HG02981 (cell line): ENCODE data around the gene WDR43.

Experiments used
- ATAC-seq: cut with Tn5 transposase; IDR thresholded peaks from one replicate; pipeline ENCODE4 v1.9.1; 2021; ENCODE audit warnings: mild to moderate bottlenecking, moderate library complexity; ENCODE audit not compliant: unreplicated experiment

Gene WDR43

DNA sequence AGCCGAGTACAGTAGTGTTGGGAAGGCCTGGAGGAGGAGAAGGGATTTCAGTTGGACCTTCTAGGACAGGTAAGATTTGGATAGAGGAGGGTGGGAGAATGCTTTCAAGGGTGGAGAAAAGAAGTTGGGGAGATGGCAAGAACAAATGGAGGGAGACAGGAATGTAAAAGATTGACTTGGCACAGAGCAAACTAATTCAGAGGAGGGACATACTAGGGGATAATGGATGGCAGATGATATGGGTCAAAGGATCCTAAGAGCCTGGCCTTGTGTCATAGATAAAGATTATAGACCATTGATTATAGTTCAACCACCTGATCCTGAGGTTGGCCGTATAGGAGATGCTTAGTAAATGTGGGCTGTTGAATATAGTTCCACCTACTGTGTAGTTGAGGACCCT is 12.4 kb downstream of the WDR43 start:
- no peak for ATAC-seq

DNA sequence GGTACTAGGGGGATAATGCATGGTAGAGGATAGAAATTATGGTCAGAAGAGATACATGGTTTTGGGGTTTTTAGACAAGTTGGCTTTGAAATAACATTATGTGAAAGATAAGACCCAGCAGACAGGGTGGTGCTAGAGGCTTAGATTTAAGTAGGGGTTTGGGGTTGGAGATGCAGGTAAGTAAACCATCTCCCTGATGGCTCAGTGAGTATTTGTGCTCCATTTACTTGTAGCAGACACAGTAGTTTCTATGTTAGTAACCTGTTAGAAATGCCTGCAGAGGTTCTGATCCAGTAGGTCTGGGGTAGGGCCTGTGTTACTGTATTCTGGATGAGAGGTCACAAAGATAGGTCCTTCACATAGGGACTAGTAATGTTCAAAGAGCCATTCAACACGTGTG is 13.7 kb downstream of the WDR43 start:
- no peak for ATAC-seq

DNA sequence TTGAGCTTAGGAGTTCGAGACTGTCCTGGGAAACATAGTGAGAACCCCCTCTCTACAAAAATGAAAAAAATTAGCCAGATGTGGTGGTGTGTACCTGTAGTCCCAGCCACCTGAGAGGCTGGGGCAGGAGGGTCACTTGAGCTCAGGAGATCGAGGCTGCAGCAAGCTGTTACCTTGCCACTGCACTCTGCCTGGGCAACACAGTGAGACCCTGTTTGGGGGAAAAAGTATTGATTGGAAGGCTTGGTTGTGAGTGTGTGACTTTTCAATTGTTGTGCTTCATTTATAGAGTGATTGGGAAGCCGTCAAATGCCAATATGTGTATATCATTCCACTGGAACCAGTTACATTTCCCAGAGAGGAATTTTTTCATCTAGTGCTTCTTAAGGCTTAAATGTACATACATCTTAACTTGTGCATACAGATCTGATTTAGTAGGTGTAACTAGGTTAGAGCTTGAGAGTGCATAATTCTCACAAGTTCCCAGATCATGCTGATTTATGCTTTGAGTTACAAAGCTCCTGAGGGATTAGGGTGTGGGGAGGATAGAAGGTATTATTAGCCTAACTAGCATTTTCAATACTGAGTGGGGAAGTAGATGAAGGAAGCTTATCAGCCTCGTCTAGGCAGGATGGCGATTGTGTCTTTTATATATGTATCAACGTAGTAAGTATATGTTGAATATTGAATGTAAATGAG is 15.3 kb downstream of the WDR43 start:
- no peak for ATAC-seq

DNA sequence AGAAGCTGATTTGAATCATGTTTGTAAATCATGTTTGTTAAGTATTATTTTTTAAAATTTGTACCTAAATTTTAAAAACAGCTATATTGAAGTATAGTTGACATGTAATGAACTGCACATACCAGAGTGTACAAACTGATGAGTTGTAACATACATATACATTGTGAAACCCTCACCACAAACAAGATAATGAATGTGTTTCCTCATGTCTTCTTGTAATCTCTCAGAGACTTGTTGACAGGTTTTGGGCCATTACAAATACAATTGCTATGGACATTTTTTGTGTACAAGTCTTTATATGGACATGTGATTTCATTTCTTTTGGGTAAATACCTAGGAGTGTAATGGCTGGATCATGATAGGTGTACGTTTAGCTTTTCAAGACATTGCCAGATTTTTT is 21.5 kb downstream of the WDR43 start:
- no peak for ATAC-seq

DNA sequence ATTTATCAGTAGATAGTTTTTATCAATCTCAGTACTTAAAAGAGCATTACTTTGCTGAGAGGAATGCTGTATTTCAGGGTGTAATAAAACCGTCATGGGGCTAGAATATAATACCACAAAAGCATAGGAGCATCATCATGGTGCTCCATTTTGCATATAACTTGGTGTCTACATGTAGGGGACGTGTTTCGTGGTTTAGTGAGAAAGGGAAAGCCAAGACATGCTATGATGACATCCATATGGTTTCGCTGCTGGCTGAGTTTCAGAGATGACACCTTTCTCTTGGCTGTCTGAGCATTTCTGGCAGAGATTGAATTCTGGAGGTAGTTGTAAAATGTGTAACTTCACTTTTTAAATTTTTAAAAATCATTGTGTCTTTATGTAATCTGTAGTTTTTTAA is 32.4 kb downstream of the WDR43 start:
- no peak for ATAC-seq

DNA sequence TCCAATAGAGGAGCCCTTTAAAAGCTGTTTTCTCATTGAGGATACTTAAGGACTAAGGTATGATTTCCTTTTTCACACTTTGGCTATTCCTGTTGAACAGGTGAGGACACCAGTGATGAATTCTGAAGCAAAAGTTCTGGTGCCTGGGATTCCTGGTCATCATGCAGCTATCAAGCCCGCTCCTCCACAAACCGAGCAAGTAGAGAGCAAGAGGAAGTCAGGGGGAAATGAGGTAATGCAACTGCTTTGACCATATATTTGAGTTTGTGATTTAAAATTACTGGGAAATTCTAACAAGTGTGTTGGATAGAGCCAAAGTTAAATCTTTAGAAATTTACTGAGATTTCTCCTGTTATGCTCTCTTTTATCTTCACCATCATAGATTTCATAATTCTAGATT is 33.0 kb downstream of the WDR43 start:
- ATAC-seq = no peak

DNA sequence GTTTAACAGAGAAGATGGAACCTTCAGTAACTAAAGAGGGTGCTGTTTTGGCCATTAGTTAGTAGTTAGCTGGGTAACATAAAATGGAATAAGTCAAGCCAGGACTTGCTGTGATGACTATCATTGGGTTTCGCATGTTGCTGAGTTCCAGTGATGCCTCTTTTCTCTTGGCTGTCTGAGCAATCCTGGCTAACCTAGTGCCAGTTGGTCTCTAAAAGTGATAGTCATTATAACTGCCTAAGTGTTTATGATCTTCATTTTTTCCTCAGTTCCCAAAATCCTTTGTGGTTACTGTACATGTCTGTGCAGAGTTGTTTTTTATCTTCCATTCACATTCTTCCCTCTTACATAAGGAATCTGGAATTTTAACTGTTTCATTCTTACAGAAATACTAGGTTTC is 33.4 kb downstream of the WDR43 start:
- ATAC-seq = no peak

DNA sequence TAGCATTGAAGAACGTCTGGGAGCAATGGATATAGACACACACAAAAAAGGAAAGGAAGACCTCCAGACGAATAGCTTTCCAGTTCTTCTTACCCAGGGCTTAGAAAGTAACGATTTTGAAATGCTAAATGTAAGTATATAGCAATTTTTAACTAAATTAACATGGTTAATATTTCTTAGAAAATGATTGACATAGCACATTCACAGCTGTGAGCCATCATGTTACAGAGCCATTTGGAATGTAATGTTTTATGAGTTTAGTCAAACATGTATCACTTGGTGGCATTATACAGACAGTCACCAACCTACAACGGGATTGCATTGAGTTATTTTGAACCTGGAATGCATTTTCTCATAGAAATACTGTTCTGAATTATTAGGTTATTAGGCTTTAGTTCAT is 35.1 kb downstream of the WDR43 start:
- ATAC-seq = no peak

DNA sequence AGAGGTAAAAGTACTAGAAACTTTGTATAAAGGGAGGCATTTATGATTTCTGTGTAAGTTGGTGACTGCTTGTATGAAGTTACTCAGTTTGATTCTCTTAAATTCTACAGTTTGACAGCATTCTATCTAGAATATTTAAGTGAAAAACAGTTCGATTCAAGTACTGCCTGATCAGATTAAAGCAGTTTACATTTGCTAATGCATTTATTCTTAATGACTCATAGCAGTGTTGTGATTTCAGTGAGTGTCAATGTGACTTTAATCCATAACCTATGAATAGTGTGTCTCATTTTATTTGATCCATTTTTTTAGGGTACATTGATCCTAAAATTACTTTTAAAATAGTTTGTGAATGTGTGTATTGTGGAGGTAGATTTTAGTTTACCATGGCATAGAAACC is 35.7 kb downstream of the WDR43 start:
- ATAC-seq = no peak

DNA sequence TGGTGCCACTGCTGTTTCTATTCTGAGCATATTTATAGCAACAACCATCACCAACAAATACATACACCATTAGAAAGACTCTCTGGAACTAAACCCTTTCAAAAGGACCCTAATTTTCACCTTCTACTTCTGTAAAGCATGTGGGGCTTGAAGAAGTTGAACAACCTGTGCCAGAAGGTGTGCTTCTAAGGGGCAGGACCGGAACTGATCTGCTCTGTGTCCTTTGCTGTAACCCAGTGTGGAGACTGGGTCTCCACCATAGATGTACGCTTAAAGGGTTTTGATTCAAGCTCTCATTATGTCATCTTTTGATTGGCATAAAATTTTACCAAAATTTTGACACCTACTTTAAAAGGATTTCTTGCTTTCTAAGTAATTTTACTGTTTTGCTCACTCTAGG is 40.3 kb downstream of the WDR43 start:
- no peak for ATAC-seq

DNA sequence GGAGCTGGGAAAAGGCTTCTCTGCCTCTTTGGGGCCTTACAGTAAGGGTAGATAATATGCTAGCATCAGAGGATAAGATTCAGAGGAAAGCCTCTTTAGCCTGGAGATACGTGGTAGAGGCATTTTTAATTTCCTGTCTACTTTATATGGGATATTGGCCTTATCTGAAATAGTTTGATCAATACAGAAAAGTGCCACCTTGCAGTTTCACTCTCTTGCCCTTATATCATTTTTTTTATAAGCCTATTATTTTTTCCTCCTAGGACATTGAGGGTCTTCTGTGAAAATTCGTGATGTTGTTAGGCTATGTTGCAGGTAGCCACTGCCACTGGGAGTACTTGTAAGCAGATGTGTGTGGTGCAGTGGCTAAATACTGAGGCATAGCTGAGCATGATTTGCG is 46.5 kb downstream of the WDR43 start:
- no peak for ATAC-seq

DNA sequence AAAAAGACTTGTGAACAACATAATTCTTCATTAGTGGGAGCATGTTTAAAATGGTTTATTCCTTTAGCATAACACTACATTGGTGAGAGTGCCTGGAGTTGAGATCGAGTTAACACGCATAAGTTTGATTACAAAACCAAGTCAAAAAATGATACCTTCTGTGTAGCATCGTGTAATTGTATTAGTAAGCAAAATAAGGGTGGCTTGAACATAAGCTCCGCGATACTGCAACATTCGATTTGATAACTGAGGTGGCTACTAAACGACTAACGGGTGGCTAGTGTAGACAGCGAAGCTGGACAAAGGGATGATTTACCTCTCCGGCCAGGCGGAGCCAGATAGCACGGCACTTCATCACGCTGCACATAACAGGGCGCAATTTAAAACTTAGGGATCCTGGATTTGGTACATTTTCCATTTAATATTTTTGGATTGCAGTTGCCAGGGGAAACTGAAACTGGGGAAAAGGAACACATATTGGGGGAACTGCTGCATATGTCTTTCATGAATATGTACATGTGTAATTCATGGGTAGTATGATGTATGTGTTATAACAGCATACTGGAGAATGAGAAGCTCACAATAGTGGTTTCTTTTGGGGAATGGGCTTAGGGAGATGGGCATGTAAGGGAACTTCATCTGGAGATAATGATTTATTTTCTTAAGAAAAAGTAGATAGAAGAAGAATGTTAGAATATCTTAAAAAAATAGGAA is 50.2 kb downstream of the WDR43 start:
- ATAC-seq = no peak

DNA sequence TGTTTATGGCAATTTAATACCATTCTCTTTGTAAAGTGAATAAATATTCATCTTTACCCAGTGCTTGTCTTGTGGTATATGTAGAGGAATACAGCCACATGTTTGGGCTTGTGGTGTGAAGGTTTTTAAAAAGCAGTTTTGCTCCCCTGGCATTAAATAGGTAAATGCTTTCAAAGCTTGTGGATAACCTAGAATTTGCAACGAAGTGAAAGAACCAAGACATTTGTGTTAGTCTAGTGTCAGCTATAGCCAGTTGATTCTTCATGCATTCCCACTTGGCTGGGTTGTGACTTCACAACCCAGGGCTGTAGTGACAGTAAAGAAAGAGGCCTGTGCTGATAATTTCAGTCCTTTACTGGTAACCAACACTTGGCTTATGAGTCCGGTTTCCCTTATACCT is 53.7 kb downstream of the WDR43 start:
- no peak for ATAC-seq

DNA sequence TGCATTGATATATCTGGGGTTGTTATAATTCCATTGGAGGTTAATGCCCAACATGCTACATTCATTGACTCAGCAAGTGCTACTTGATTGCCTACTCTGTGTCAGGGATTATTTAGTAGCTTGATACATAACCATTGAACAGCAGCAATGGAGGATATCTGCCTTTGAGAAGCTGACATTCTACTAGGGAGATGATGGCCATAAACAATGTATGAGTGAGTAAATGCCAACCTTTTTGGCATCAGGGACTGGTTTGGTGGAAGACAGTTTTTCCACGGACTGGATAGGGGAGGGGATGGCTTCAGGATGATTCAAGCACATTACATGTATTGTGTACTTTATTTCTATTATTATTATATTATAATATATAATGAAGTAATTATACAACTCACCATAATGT is 54.7 kb downstream of the WDR43 start:
- no peak for ATAC-seq

DNA sequence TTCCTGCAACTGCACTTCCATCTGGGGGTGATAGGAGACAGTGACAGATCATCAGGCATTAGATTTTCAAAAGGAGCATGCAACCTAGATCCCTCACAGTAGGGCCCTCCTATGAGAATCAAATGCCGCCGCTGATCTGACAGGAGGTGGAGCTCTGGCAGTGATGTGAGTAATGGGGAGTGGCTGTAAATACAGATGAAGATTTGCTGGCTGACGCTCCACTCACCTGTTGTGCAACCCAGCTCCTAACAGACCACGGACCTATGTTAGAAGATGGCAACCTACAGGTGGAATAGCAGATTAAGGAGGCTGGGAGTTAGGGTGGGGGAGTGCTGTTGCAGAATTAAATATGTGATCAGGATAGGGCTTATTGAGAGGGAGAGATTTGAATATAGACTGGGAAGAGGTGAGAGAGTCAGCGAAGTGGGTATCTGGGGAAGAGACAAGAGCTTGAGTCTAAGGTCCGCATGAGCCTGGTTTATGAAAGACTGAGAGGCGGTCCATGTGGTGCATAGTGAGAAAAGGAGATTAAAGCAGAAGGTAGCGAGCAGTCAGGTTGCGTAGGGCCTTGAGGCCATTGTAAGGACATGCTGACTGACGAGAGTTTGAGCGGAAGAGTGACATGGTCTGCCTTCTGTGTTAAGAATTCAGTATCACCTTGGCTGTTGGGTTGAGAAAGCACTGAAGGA is 55.3 kb downstream of the WDR43 start:
- ATAC-seq = no peak

DNA sequence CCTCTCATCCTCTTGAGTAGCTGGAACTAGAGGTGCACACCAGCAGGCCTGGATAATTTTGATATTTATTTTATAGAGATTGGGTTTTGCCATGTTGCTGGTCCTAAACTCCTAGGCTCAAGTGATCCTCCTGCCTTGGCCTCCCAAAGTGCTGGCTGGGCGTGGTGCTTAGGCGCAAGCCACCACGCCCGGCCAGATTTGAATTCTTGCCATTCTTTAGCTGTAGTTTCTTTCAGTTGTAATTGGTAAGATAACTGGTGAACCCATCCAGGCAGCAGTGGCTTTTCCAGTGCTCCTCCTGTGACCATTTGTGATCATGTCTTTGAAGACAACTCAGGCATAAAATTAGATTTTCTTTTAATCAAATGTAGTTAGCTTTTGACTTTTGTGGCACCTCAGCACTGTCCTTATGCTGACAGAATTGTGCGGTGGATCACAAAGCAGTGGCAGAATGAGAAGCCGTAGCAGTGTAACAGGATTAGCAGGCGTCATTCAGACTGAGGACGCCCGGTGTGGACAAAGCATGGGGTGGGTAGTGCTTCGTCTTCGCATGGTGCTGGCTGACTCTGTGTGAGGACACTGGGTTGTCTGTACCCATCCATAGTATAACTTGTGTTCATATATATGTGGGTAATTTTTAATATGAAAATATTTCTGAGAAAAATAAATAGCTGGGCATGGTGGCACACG is 56.6 kb downstream of the WDR43 start:
- ATAC-seq = no peak

DNA sequence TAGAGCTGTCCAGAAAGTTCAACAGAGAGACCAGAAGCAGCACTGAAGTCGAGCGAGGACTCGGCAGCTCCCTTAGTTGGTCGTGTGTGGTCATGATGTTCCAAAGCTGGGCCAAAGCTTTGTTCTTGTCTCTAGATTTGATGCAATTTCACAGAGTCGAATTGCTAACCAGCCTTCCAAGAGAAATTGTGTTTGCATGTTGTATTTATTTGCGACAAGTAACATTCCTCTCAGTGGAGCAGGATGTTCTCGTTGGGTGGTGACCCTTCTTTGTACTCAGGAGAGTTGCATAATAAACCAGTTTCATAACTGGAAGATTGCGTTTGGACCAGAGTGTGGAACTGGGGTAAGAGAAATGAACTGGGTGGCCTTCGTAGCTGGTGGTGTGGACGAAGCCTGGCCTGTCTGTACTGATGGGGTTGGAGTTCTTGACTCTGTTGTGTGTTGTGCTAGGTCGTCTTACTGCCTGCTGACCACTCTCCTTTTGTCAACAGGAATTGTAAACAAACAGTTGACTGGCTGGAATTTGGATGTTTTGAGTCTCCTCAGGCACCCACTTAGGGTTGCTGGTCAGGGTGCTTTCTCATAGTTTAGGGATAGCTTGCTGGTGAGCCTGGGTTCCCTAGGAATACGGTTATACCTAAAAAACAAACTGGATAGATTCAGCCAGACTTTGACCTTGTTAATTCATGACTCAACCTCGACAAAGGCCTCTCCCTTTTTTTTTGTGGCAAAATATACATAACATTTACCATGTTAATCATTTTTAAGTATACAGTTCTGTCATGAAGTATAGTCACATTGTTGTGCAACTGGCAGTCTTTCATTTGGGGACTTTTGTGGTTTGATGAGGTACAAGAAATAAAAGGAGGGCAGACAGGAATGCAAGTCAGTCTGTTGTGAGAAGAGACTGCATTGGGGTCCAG is 57.7 kb downstream of the WDR43 start:
- ATAC-seq = no peak

DNA sequence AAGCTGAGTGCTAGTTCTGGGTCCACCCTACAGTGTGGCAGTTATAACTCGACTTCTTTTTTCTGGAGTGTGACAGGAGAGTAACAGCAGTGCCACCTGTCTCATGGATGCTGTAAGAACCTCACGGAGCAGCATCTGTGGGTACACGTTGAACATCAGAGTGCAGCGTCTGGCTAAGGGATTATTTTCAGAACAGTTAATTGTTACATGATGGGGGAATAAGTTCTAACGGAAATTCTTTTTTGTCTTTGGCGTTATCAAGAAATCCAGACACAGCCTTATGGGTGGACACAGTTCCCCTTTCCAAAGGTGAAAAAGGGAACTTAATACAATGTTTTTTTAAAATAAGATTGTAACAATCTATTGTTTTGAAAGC is 58.4 kb downstream of the WDR43 start:
- ATAC-seq = no peak

DNA sequence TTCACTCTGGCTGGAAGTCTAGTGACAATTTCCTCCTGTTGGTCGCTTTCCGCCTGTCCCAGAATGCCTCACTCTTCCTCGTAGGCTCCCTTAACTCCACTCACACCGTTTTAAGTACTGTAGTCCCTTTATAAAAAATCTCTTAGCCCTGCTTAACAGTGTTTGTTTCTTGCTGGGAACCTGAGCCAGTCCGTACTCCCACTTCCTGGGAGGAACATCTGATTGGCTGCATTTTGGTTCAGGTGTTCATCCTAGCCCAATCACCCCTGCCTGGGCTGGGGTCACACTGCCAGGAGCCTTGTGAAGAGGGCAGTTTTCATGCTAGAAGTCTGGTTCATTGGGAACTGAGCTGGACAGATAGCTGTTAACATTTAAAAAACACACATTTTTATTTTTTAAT is 61.0 kb downstream of the WDR43 start:
- ATAC-seq = no peak

DNA sequence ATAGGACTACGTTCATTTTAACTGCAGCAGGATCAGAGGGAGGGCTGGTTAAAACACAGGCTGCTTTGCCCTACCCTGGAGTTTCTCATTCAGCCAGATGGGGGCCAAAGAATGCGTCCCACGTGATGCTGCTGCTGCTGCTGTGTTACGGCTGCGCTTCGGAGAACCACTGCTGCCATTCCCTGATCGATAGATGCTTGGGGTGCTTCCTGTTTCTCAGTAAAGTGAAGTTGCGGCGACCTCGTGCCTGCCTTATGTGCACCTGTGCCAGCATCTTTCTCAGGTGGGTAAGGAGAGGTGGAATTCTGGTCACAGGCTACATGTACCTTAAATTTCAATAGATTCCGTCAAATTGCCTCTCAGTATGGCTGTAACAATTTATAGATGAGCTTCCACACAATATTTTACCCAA is 62.0 kb downstream of the WDR43 start:
- ATAC-seq = no peak

DNA sequence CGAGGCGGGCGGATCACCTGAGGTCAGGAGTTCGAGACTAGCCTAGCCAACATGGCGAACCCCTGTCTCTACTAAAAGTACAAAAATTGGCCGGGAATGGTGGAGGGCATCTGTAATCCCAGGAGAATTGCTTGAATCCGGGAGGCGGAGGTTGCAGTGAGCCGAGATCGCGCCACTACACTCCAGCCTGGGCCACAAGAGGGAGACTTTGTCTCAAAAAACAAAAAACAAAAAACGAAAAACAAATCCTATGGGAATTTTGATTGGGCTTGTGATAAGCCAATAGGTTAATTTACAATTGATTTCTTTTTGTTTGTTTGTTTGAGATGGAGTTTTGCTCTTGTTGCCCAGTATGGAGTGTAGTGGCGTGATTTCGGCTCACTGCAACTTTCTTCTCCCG is 62.4 kb downstream of the WDR43 start:
- no peak for ATAC-seq
